ENCODE data around the gene CNPY1.

CNPY1 gene

DNA sequence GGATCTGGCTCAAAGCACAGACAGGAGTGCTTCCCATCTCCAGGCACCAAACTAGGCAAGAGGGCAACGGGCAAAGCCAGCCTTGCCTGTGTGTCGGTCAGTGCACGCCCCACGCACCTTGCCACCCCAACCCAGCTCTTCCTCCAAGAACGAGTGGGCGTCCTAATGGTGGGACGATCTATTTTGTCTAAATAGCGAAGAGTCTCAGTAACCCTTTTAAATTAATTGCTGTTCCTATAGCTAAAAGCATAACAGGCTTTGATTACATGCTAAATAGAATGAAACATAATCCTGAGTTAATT, 76.2 kb downstream of the CNPY1 start:
- Histone ChIP-seq H3K36me3 (ENCODE audit: control insufficient read depth, insufficient read depth, low read length) (no peaks in the 10 kb centered on the region), H3K27me3 (ENCODE audit: control insufficient read depth, insufficient read depth, low read length) (peaks cover 100% of the 10 kb centered on the region), H3K9me3 (ENCODE audit: control insufficient read depth, low read length) (no peaks in the 10 kb centered on the region), H3K9ac (ENCODE audit: low read length) (no peak overlapping the region), H3K4me3 (ENCODE audit: low read length) (no peak overlapping the region), H3K4me1 (ENCODE audit: control insufficient read depth, insufficient read depth, low read length) (peaks cover 13% of the 10 kb centered on the region)

DNA sequence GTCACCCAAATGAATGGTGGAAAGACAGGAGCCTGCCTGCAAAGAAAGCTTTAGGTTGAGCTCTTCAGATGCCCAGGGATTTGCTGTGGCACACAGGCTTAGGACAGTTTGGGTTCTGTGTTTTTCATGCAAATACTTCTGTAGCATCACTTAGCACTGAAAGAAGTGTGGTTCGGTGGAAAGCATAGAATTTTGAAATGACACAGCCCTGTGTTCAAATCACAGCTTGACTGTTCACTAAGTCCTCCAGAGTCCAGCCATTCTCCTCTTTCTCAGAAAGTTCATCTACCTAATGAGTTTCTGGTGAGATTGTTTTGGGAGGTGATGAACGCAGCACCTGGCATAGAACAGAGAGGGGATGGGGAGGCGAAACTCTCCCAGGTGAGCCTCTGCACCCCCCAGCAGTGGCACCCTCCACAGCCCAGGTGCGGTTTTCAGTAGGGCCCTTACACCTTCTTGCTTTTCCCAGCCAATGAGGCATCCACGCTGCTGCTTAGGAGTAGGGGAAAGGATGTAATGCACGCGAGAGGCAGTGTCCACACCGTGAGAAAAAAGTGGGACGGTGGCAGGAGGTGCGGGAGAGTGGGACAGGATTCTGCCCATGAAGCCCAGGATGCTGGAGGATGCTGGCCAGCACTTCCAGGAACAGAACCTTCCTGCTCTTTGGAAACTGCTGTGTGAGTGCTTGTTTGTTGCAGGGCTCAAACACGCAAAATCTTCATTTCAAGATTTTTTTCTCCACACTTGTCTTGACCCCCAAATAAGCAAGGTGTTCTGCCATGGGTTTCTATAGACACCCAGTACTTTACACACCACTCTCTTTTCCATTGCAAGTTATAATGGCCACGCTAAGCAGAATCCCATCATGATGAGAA, 76.8 kb downstream of the CNPY1 start:
- H3K9ac ChIP-seq (ENCODE audit: low read length), result no peak overlapping the region
- peaks cover 13% of the 10 kb centered on the region for H3K4me1 ChIP-seq (ENCODE audit: control insufficient read depth, insufficient read depth, low read length)
- no peaks in the 10 kb centered on the region for H3K36me3 ChIP-seq (ENCODE audit: control insufficient read depth, insufficient read depth, low read length)
- no peak overlapping the region for H3K4me3 ChIP-seq (ENCODE audit: low read length)
- H3K9me3 ChIP-seq (ENCODE audit: control insufficient read depth, low read length), result no peaks in the 10 kb centered on the region
- H3K27me3 ChIP-seq (ENCODE audit: control insufficient read depth, insufficient read depth, low read length), result peaks cover 100% of the 10 kb centered on the region

- Histone ChIP-seq H3K4me1 (ENCODE audit: control insufficient read depth, insufficient read depth, low read length) (peaks cover 13% of the 10 kb centered on the region), H3K9me3 (ENCODE audit: control insufficient read depth, low read length) (no peaks in the 10 kb centered on the region), H3K27me3 (ENCODE audit: control insufficient read depth, insufficient read depth, low read length) (peaks cover 100% of the 10 kb centered on the region), H3K36me3 (ENCODE audit: control insufficient read depth, insufficient read depth, low read length) (no peaks in the 10 kb centered on the region), H3K9ac (ENCODE audit: low read length) (no peak overlapping the region), H3K4me3 (ENCODE audit: low read length) (no peak overlapping the region)
Observed at GRCh38 chr7:155468785-155469148, 77.6 kb downstream of the CNPY1 start.

GRCh38 chr7:155467846-155468784, 78.2 kb downstream of the CNPY1 start:
- no peak overlapping the region for H3K9ac ChIP-seq (ENCODE audit: low read length)
- peaks cover 13% of the 10 kb centered on the region for H3K4me1 ChIP-seq (ENCODE audit: control insufficient read depth, insufficient read depth, low read length)
- no peaks in the 10 kb centered on the region for H3K9me3 ChIP-seq (ENCODE audit: control insufficient read depth, low read length)
- H3K4me3 ChIP-seq (ENCODE audit: low read length), result no peak overlapping the region
- no peaks in the 10 kb centered on the region for H3K36me3 ChIP-seq (ENCODE audit: control insufficient read depth, insufficient read depth, low read length)
- peaks cover 100% of the 10 kb centered on the region for H3K27me3 ChIP-seq (ENCODE audit: control insufficient read depth, insufficient read depth, low read length)

GRCh38 chr7:155466814-155467733, 79.3 kb downstream of the CNPY1 start:
- Histone ChIP-seq H3K4me3 (ENCODE audit: low read length) (no peak overlapping the region), H3K9ac (ENCODE audit: low read length) (no peak overlapping the region), H3K36me3 (ENCODE audit: control insufficient read depth, insufficient read depth, low read length) (no peaks in the 10 kb centered on the region), H3K9me3 (ENCODE audit: control insufficient read depth, low read length) (no peaks in the 10 kb centered on the region), H3K4me1 (ENCODE audit: control insufficient read depth, insufficient read depth, low read length) (peaks cover 13% of the 10 kb centered on the region), H3K27me3 (ENCODE audit: control insufficient read depth, insufficient read depth, low read length) (peaks cover 100% of the 10 kb centered on the region)

DNA sequence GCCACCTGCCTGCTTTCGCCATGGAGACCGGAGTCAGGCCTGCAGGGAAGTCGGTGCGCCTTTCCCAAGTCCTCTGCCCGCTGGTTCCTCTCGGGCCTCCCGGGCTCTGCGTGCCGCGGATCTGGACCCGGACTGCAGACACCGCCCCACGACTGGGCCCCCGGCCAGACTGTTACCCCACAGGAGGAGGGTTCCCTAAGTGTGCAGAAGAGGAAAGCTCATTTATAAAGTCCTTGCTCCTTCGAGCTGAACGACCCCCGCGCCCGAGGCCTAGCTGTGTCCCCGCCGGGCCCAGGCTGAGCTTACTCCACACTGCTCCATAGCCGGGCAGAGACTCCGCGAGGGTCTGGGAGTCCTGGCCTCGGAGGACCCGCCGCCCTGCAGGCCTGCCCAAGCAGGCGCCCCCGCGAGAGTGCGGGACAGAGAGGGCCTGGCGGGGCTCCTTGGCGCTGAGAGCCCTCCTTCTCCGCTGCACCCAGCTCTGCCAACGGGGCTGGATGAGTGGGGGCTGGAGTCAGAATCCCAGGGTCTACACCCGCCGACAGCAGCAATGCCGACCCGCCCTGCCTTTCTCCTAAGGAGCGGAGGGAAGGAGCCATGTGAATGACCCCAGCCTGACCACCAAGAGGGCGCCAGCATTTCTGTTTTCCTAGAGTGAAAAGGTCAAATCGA, 80.1 kb downstream of the CNPY1 start:
- Histone ChIP-seq H3K4me3 (ENCODE audit: low read length) (no peak overlapping the region), H3K27me3 (ENCODE audit: control insufficient read depth, insufficient read depth, low read length) (peaks cover 100% of the 10 kb centered on the region), H3K9me3 (ENCODE audit: control insufficient read depth, low read length) (no peaks in the 10 kb centered on the region)

DNA sequence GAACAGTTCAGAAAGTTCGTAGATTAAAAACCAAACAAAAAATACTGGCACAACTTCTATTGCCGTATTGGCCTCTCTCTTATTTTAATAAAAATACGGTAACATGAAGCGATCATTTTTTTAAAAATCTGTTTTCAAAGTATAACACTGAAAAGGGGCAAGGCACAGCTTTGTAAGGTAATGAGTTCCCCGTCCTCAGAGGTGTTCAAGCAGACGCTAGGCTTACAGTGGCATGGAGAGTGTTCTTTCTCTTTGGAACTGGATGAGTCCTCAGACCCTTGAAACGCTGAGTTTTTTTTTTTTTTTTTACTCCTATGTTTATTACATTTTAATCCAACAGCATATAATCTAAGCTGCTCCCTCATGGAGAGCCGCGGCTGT, 80.6 kb downstream of the CNPY1 start:
- Histone ChIP-seq H3K9ac (ENCODE audit: low read length) (no peak overlapping the region), H3K9me3 (ENCODE audit: control insufficient read depth, low read length) (no peaks in the 10 kb centered on the region), H3K27me3 (ENCODE audit: control insufficient read depth, insufficient read depth, low read length) (peaks cover 100% of the 10 kb centered on the region), H3K36me3 (ENCODE audit: control insufficient read depth, insufficient read depth, low read length) (no peaks in the 10 kb centered on the region), H3K4me3 (ENCODE audit: low read length) (no peak overlapping the region), H3K4me1 (ENCODE audit: control insufficient read depth, insufficient read depth, low read length) (peaks cover 13% of the 10 kb centered on the region)

More for the DNA sequence above, 80.1 kb downstream of the CNPY1 start:
- Histone ChIP-seq H3K36me3 (ENCODE audit: control insufficient read depth, insufficient read depth, low read length) (no peaks in the 10 kb centered on the region), H3K4me1 (ENCODE audit: control insufficient read depth, insufficient read depth, low read length) (peaks cover 13% of the 10 kb centered on the region), H3K9ac (ENCODE audit: low read length) (no peak overlapping the region)

DNA sequence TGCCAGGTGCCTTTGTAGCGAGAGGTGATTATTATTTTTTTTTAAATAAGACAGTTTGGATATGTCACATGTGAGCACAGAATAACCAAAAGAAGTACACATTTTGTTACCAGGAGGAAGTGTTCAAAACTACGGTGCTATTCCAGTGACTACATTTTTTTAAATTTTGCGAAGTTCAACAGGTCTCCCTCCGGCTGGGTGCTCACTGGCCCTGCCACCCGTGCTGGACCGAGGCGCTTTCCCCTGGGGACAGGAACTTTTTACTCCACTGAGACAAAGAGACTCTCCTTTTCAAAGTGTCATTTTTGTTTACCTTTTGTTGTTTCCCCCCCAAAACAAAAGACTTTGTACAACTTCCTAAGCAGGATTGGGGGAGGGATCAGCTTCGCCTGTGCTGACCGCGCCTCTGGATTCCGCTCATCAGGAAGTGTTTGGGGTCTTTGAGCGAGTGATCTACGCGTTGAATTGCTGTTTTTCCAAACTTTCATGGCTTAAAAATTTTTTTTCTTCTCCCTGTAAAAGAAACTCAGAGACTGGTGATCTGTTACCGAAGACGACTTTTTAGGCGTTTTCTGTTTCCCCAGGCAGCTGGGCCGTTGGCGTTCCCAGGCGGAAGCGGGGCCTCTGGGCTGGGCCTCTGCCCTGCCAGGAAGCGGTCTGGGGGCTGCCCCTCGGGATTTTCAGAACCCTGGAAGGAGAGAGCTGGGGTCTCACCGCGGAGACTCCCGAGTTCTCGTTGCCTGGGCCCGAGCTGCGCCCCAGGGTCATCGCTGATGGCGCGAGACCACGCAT, 81.2 kb downstream of the CNPY1 start:
- Histone ChIP-seq H3K4me3 (ENCODE audit: low read length) (no peak overlapping the region), H3K27me3 (ENCODE audit: control insufficient read depth, insufficient read depth, low read length) (peaks cover 100% of the 10 kb centered on the region), H3K9me3 (ENCODE audit: control insufficient read depth, low read length) (no peaks in the 10 kb centered on the region), H3K4me1 (ENCODE audit: control insufficient read depth, insufficient read depth, low read length) (peaks cover 13% of the 10 kb centered on the region), H3K9ac (ENCODE audit: low read length) (no peak overlapping the region), H3K36me3 (ENCODE audit: control insufficient read depth, insufficient read depth, low read length) (no peaks in the 10 kb centered on the region)

- no peaks in the 10 kb centered on the region for H3K9me3 ChIP-seq (ENCODE audit: control insufficient read depth, low read length)
- H3K4me3 ChIP-seq (ENCODE audit: low read length), result no peak overlapping the region
- no peaks in the 10 kb centered on the region for H3K36me3 ChIP-seq (ENCODE audit: control insufficient read depth, insufficient read depth, low read length)
- H3K27me3 ChIP-seq (ENCODE audit: control insufficient read depth, insufficient read depth, low read length), result peaks cover 100% of the 10 kb centered on the region
- no peak overlapping the region for H3K9ac ChIP-seq (ENCODE audit: low read length)
- peaks cover 17% of the 10 kb centered on the region for H3K4me1 ChIP-seq (ENCODE audit: control insufficient read depth, insufficient read depth, low read length)
Observed at GRCh38 chr7:155464183-155464582, 82.2 kb downstream of the CNPY1 start.

DNA sequence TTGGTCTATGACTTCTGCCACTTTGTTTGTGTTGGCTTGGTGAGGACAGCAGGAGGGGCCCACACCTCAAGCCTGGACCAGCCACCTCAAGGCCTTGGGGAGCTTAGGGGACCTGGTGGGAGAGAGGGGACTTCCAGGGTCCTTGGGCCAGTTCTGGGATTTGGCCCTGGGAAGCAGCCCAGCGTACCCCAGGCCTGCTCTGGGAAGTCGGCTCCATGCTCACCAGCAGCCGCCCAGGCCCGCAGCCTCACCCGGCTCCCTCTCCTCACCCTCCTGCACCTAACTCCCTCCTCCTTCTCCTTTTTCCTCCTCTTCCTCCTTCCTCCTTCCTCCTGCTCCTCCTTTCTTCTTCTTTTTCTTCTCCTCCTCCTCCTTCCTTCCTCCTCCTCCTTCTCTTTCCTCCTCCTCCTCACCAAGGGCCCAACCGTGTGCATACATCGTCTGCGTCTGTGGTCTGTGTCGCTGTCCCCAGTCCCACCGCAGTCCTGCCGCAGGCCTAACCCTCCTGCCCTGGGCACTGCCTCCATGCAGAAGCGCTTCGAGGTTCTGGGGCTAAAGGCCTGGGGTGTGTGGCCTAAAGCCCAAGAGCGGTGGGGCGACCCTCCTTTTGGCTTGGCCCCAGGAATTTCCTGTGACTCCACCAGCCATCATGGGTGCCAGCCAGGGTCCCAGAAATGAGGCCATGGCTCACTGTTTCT, 83.1 kb downstream of the CNPY1 start:
- H3K4me1 ChIP-seq (ENCODE audit: control insufficient read depth, insufficient read depth, low read length), result peaks cover 21% of the 10 kb centered on the region
- no peak overlapping the region for H3K9ac ChIP-seq (ENCODE audit: low read length)
- no peaks in the 10 kb centered on the region for H3K36me3 ChIP-seq (ENCODE audit: control insufficient read depth, insufficient read depth, low read length)
- H3K27me3 ChIP-seq (ENCODE audit: control insufficient read depth, insufficient read depth, low read length), result peaks cover 100% of the 10 kb centered on the region
- no peaks in the 10 kb centered on the region for H3K9me3 ChIP-seq (ENCODE audit: control insufficient read depth, low read length)
- no peak overlapping the region for H3K4me3 ChIP-seq (ENCODE audit: low read length)

All from mucosa of stomach (tissue), 1 donor.